ENCODE measurements around the gene CNOT3. TPM values are rescaled to one million over a fixed set of nuclear protein-coding genes. Genes with fewer than 3 reads are reported as not detected.

Gene CNOT3
- total and polyA plus RNA-seq, 7 experiments from 2014 or later, result 10.1 to 84.6 (median 41.2) TPM

DNA sequence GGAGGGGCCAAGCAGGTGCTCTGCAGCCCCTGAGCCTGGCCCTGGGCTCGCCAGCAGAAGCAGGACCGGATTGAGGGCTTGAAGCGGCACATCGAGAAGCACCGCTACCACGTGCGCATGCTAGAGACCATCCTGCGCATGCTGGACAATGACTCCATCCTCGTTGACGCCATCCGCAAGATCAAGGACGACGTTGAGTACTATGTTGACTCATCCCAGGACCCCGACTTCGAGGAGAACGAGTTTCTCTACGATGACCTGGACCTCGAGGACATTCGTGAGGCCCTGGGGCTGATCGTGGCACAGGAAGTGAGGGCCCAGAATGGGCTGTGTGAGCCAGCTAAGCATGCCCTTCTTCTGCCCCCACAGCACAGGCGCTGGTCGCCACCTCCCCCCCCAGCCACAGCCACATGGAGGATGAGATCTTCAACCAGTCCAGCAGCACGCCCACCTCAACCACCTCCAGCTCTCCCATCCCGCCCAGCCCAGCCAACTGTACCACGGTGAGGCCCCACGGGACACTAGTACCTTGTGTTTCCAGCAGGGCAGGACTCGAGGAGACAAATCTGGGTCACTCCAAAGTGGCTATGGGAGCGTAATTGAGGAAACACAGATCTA lies 8.1 kb downstream of the CNOT3 start:
- Mint-ChIP-seq H3K9me3 (peaks cover 0 to 2% (median 0%) of the 10 kb centered on the region in 11 donors), H3K4me1 (peaks cover 11 to 34% (median 15%) of the 10 kb centered on the region in 7 donors), H3K36me3 (peaks cover 4 to 50% (median 25%) of the 10 kb centered on the region in 5 donors), H3K27ac (no peak overlapping the region), H3K4me3 (no peak overlapping the region), H3K27me3 (no peaks in the 10 kb centered on the region)
- peaks cover 20 to 94% (median 49%) of the 10 kb centered on the region in 3 experiments for H3K36me3 ChIP-seq (ENCODE audit: control insufficient read depth in 2 of 3, insufficient read depth in 3 of 3, low read length in 3 of 3)
- intact Hi-C loops (cut with micrococcal nuclease), result no loop called here
- H3K4me1 ChIP-seq (ENCODE audit: control insufficient read depth in 2 of 2, insufficient read depth in 2 of 2, low read length in 2 of 2), result peaks cover 0 to 2% of the 10 kb centered on the region in 2 donors
- no peaks in the 10 kb centered on the region for H3K27me3 ChIP-seq (ENCODE audit: control insufficient read depth in 2 of 2, insufficient read depth in 2 of 2, low read length in 2 of 2)
- H3K27ac ChIP-seq (ENCODE audit: low read depth, low read length), result no peak overlapping the region
- H3K4me3 ChIP-seq (ENCODE audit: low read length), result no peak overlapping the region
- ATAC-seq (no peak), DNase-seq (no peak)
- H3K9me3 ChIP-seq (ENCODE audit: control insufficient read depth in 2 of 3, low read length in 3 of 3), result no peaks in the 10 kb centered on the region
- CTCF ChIA-PET, result no interaction called here
- POLR2A ChIA-PET, result interaction anchor here (9.6 kb wide), 1 partner anchor 10 kb away, joined by 173 read pairs; the partner anchor contains the start of gene LENG1

DNA sequence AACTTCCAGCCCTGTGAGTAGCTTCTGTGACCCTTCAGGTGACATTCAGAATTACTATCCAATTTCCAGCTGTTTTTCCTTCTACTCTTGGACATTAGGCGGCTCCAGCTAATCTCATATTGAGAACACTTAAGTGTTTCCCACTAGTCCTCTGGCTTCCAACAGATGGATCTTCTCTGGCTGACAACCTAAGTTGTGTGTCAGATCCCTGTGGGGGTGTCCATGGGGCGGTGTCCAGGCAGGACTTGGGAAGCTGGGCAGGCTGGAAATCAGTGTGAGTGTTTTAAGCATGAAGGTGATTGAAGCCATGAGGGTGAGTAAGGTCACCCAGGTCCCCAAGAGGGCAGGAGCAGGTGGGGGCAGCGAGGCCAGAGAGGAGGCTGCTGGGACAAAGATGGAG lies 10.1 kb downstream of the CNOT3 start:
- CTCF ChIA-PET, result no interaction called here
- H3K4me3 Mint-ChIP-seq, result no peak overlapping the region

GRCh38 chr19:54148158-54148557 lies 10.6 kb downstream of the CNOT3 start:
- H3K36me3 ChIP-seq (ENCODE audit: control insufficient read depth in 2 of 3, insufficient read depth in 3 of 3, low read length in 3 of 3), result peaks cover 18 to 100% (median 41%) of the 10 kb centered on the region in 3 experiments
- H3K4me1 ChIP-seq (ENCODE audit: control insufficient read depth in 2 of 2, insufficient read depth in 2 of 2, low read length in 2 of 2), result peaks cover 0 to 2% of the 10 kb centered on the region in 2 donors
- H3K9me3 ChIP-seq (ENCODE audit: control insufficient read depth in 2 of 3, low read length in 3 of 3), result no peaks in the 10 kb centered on the region
- ChIA-PET POLR2A (interaction anchor here (1.1 to 1.4 kb wide), 3 partner anchors 8 to 33 kb away, joined by 4 to 6 read pairs (median 4); partner anchors contain the start of genes CNOT3, PRPF31 and TFPT), CTCF (no interaction called here)
- no peak overlapping the region for H3K4me3 ChIP-seq (ENCODE audit: low read length)
- H3K9me3 Mint-ChIP-seq, result peaks cover 0 to 1% (median 0%) of the 10 kb centered on the region in 11 donors
- H3K27ac ChIP-seq (ENCODE audit: low read depth, low read length), result no peak overlapping the region
- no peaks in the 10 kb centered on the region for H3K27me3 ChIP-seq (ENCODE audit: control insufficient read depth in 2 of 2, insufficient read depth in 2 of 2, low read length in 2 of 2)
- H3K27ac Mint-ChIP-seq, result no peak overlapping the region
- H3K36me3 Mint-ChIP-seq, result peaks cover 4 to 49% (median 20%) of the 10 kb centered on the region in 5 donors
- no peaks in the 10 kb centered on the region for H3K27me3 Mint-ChIP-seq
- intact Hi-C loops (cut with micrococcal nuclease), result no loop called here
- no peak overlapping the region for H3K4me3 Mint-ChIP-seq
- DNase-seq (no peak), ATAC-seq (no peak)
- H3K4me1 Mint-ChIP-seq, result peaks cover under 1 to 22% (median 7%) of the 10 kb centered on the region in 7 donors

More for the DNA sequence above, 10.1 kb downstream of the CNOT3 start:
- Histone ChIP-seq H3K4me3 (ENCODE audit: low read length) (no peak overlapping the region), H3K36me3 (ENCODE audit: control insufficient read depth in 2 of 3, insufficient read depth in 3 of 3, low read length in 3 of 3) (peaks cover 20 to 100% (median 46%) of the 10 kb centered on the region in 3 experiments), H3K4me1 (ENCODE audit: control insufficient read depth in 2 of 2, insufficient read depth in 2 of 2, low read length in 2 of 2) (no peaks in the 10 kb centered on the region), H3K27me3 (ENCODE audit: control insufficient read depth in 2 of 2, insufficient read depth in 2 of 2, low read length in 2 of 2) (no peaks in the 10 kb centered on the region), H3K27ac (ENCODE audit: low read depth, low read length) (no peak overlapping the region), H3K9me3 (ENCODE audit: control insufficient read depth in 2 of 3, low read length in 3 of 3) (no peaks in the 10 kb centered on the region)
- H3K27me3 Mint-ChIP-seq, result no peaks in the 10 kb centered on the region
- intact Hi-C loops (cut with micrococcal nuclease), result no loop called here
- peaks cover 4 to 51% (median 23%) of the 10 kb centered on the region in 5 donors for H3K36me3 Mint-ChIP-seq
- peaks cover 0 to 22% (median 6%) of the 10 kb centered on the region in 7 donors for H3K4me1 Mint-ChIP-seq
- H3K27ac Mint-ChIP-seq, result peak overlapping the region in 2 of 9 donors; percentile 53 to 80
- POLR2A ChIA-PET, result interaction anchor here (1.1 to 1.4 kb wide), 3 partner anchors 8 to 32 kb away, joined by 4 to 6 read pairs (median 4); partner anchors contain the start of genes CNOT3, PRPF31 and TFPT
- DNase-seq, result no peak
- ATAC-seq, result no peak
- H3K9me3 Mint-ChIP-seq, result no peaks in the 10 kb centered on the region

- CTCF ChIA-PET, result no interaction called here
- POLR2A ChIA-PET, result interaction anchor here (2.4 to 11.2 kb wide), 2 partner anchors 9 to 10 kb away, joined by 24 to 173 read pairs; partner anchors contain the start of genes CNOT3 and LENG1
- H3K9me3 ChIP-seq (ENCODE audit: control insufficient read depth in 2 of 3, low read length in 3 of 3), result no peaks in the 10 kb centered on the region
- intact Hi-C loops (cut with micrococcal nuclease), result no loop called here
- no peaks in the 10 kb centered on the region for H3K27me3 ChIP-seq (ENCODE audit: control insufficient read depth in 2 of 2, insufficient read depth in 2 of 2, low read length in 2 of 2)
- H3K36me3 ChIP-seq (ENCODE audit: control insufficient read depth in 2 of 3, insufficient read depth in 3 of 3, low read length in 3 of 3), result peaks cover 7 to 100% (median 40%) of the 10 kb centered on the region in 3 experiments
- no peaks in the 10 kb centered on the region for H3K27me3 Mint-ChIP-seq
- no peak overlapping the region for H3K4me3 ChIP-seq (ENCODE audit: low read length)
- ATAC-seq (no peak), DNase-seq (no peak)
- peaks cover 0 to 2% (median 0%) of the 10 kb centered on the region in 11 donors for H3K9me3 Mint-ChIP-seq
- peaks cover 2 to 13% of the 10 kb centered on the region in 2 donors for H3K4me1 ChIP-seq (ENCODE audit: control insufficient read depth in 2 of 2, insufficient read depth in 2 of 2, low read length in 2 of 2)
- peak overlapping the region in 2 of 9 donors; percentile 23 to 25 for H3K27ac Mint-ChIP-seq
- H3K36me3 Mint-ChIP-seq, result peaks cover 9 to 45% (median 21%) of the 10 kb centered on the region in 5 donors
- no peak overlapping the region for H3K4me3 Mint-ChIP-seq
- H3K27ac ChIP-seq (ENCODE audit: low read depth, low read length), result no peak overlapping the region
- H3K4me1 Mint-ChIP-seq, result peaks cover 8 to 25% (median 17%) of the 10 kb centered on the region in 7 donors
Observed at GRCh38 chr19:54149021-54149812, 11.7 kb downstream of the CNOT3 start.

DNA sequence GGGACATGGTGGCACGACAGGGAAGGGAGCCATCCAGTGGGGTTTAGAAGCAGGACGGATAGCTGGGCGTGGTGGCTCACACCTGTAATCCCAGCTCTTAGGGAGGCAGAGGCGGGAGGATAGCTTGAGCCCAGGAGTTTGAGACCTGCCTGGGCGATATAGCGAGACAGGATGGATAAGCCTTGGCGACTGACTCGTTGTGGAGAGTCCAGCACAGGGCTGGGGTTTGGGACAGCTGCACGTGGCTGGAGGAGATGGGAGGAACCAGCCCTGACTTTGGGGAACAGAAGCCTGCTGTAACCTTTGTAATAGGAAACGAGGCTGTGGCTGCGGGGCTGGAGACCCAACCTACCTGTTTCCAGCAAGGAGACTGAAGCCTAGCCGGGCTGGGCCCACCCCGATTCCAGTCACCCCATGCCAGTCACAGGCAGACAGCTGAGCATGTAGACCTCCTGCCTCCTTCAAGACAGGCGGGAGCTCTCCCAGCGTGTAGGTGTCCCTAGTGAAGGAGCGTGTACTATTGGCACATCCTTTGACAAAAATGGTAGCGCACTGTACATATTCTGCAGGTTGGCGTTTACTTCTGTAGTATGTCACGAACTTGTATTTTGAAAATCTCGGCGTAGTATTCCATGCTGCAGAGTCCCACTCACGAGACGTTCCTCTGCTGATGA lies 13.9 kb downstream of the CNOT3 start:
- no peak overlapping the region for H3K4me3 Mint-ChIP-seq
- peak overlapping the region in 3 of 9 donors; percentile 21 to 64 (median 36) for H3K27ac Mint-ChIP-seq
- H3K4me1 ChIP-seq (ENCODE audit: control insufficient read depth in 2 of 2, insufficient read depth in 2 of 2, low read length in 2 of 2), result peaks cover 15 to 32% of the 10 kb centered on the region in 2 donors
- peaks cover 8 to 100% (median 40%) of the 10 kb centered on the region in 3 experiments for H3K36me3 ChIP-seq (ENCODE audit: control insufficient read depth in 2 of 3, insufficient read depth in 3 of 3, low read length in 3 of 3)
- intact Hi-C loops (cut with micrococcal nuclease), result no loop called here
- peaks cover 9 to 44% (median 24%) of the 10 kb centered on the region in 5 donors for H3K36me3 Mint-ChIP-seq
- H3K9me3 Mint-ChIP-seq, result peaks cover 0 to 2% (median 0%) of the 10 kb centered on the region in 11 donors
- ChIA-PET CTCF (no interaction called here), POLR2A (interaction anchor here (0.5 to 11.2 kb wide), 2 partner anchors 11 to 36 kb away, joined by 3 to 173 read pairs; partner anchors contain the start of genes CNOT3 and TFPT)
- no peaks in the 10 kb centered on the region for H3K9me3 ChIP-seq (ENCODE audit: control insufficient read depth in 2 of 3, low read length in 3 of 3)
- no peak for ATAC-seq
- H3K4me1 Mint-ChIP-seq, result peaks cover 18 to 37% (median 35%) of the 10 kb centered on the region in 7 donors
- no peak for DNase-seq
- H3K27ac ChIP-seq (ENCODE audit: low read depth, low read length), result no peak overlapping the region
- H3K4me3 ChIP-seq (ENCODE audit: low read length), result no peak overlapping the region
- H3K27me3 ChIP-seq (ENCODE audit: control insufficient read depth in 2 of 2, insufficient read depth in 2 of 2, low read length in 2 of 2), result no peaks in the 10 kb centered on the region
- no peaks in the 10 kb centered on the region for H3K27me3 Mint-ChIP-seq

DNA sequence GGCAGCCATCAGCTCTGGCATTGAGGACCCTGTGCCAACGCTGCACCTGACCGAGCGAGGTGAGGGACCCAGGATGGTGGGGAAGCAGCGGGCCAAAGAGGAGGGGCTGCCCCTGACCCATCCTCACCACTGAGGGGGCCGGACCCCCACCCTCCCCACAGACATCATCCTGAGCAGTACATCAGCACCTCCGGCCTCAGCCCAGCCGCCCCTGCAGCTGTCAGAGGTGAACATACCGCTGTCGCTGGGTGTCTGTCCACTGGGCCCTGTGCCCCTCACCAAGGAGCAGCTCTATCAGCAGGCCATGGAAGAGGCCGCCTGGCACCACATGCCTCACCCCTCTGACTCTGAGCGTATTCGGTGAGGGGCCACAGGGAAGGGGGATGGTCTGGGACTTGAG lies 14.7 kb downstream of the CNOT3 start:
- no peak for DNase-seq
- peaks cover 14 to 43% (median 28%) of the 10 kb centered on the region in 5 donors for H3K36me3 Mint-ChIP-seq
- Histone ChIP-seq H3K27me3 (ENCODE audit: control insufficient read depth in 2 of 2, insufficient read depth in 2 of 2, low read length in 2 of 2) (no peaks in the 10 kb centered on the region), H3K36me3 (ENCODE audit: control insufficient read depth in 2 of 3, insufficient read depth in 3 of 3, low read length in 3 of 3) (peaks cover 10 to 100% (median 37%) of the 10 kb centered on the region in 3 experiments), H3K4me3 (ENCODE audit: low read length) (no peak overlapping the region), H3K9me3 (ENCODE audit: control insufficient read depth in 2 of 3, low read length in 3 of 3) (no peaks in the 10 kb centered on the region), H3K27ac (ENCODE audit: low read depth, low read length) (no peak overlapping the region), H3K4me1 (ENCODE audit: control insufficient read depth in 2 of 2, insufficient read depth in 2 of 2, low read length in 2 of 2) (peaks cover 15 to 32% of the 10 kb centered on the region in 2 donors)
- POLR2A ChIA-PET, result interaction anchor here (11.2 kb wide), 1 partner anchor 12 kb away, joined by 173 read pairs; the partner anchor contains the start of gene CNOT3
- intact Hi-C loops (cut with micrococcal nuclease), result no loop called here
- no peak for ATAC-seq
- H3K9me3 Mint-ChIP-seq, result peaks cover 0 to 2% (median 0%) of the 10 kb centered on the region in 11 donors
- peaks cover 22 to 44% (median 41%) of the 10 kb centered on the region in 7 donors for H3K4me1 Mint-ChIP-seq
- CTCF ChIA-PET, result no interaction called here
- no peaks in the 10 kb centered on the region for H3K27me3 Mint-ChIP-seq
- no peak overlapping the region for H3K4me3 Mint-ChIP-seq
- H3K27ac Mint-ChIP-seq, result peak overlapping the region in 1 of 9 donors; percentile 78

Measured in naive thymus-derived CD4-positive, alpha-beta T cell (primary cell).